ENCODE measurements around the gene CSH2. TPM values are rescaled to one million over a fixed set of nuclear protein-coding genes. Genes with fewer than 3 reads are reported as not detected.
"Not testable (repeated sequence)": the region's sequence is repeated elsewhere in the genome, so short reads cannot be mapped to it uniquely, and the experiment has no call there.

The CSH2 gene
- total RNA-seq, 1 experiment from 2014 or later = not detected

DNA sequence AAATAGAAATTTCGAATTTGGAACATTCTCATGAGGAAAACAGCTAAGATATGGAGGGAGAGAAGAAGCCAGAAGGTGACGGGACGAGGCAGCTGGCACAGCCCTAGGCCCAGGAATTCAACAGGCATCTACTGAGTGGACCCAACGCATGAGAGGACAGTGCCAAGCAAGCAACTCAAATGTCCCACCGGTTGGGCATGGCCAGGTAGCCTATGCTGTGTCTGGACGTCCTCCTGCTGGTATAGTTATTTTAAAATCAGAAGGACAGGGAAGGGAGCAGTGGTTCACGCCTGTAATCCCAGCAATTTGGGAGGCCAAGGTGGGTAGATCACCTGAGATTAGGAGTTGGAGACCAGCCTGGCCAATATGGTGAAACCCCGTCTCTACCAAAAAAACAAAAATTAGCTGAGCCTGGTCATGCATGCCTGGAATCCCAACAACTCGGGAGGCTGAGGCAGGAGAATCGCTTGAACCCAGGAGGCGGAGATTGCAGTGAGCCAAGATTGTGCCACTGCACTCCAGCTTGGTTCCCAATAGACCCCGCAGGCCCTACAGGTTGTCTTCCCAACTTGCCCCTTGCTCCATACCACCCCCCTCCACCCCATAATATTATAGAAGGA lies 43.2 kb upstream of the CSH2 start:
- TF ChIP-seq, protein P1, sequence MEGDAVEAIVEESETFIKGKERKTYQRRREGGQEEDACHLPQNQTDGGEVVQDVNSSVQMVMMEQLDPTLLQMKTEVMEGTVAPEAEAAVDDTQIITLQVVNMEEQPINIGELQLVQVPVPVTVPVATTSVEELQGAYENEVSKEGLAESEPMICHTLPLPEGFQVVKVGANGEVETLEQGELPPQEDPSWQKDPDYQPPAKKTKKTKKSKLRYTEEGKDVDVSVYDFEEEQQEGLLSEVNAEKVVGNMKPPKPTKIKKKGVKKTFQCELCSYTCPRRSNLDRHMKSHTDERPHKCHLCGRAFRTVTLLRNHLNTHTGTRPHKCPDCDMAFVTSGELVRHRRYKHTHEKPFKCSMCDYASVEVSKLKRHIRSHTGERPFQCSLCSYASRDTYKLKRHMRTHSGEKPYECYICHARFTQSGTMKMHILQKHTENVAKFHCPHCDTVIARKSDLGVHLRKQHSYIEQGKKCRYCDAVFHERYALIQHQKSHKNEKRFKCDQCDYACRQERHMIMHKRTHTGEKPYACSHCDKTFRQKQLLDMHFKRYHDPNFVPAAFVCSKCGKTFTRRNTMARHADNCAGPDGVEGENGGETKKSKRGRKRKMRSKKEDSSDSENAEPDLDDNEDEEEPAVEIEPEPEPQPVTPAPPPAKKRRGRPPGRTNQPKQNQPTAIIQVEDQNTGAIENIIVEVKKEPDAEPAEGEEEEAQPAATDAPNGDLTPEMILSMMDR (conservative IDR thresholded peaks at IDR 0.05) = no peak
- Histone ChIP-seq H3K9me3 (ENCODE audit: control insufficient read depth, low read depth, low read length) (no peaks in the 10 kb centered on the region), H3K14ac (ENCODE audit: insufficient read depth, low read length) (no peak overlapping the region), H2BK120ac (ENCODE audit: low read depth, low read length, poor library complexity, severe bottlenecking) (no peak overlapping the region), H4K91ac (ENCODE audit: insufficient read length, low read depth, low read length) (no peak overlapping the region), H3K79me1 (ENCODE audit: insufficient read depth, low read depth, low read length, poor library complexity, severe bottlenecking) (no peaks in the 10 kb centered on the region), H3K9ac (ENCODE audit: extremely low read depth, insufficient read length, low read length) (no peak overlapping the region), H4K8ac (replicated peaks; ENCODE audit: insufficient read length, low read depth, low read length) (no peak overlapping the region), H3T11ph (ENCODE audit: low read length) (no peak overlapping the region), H2BK12ac (ENCODE audit: insufficient read length, low read depth, low read length) (no peak overlapping the region), H3K4me2 (ENCODE audit: insufficient read depth, insufficient read length, low read length) (no peak overlapping the region), H3K79me2 (ENCODE audit: insufficient read depth, low read length) (no peaks in the 10 kb centered on the region), H4K5ac (ENCODE audit: insufficient read length, low read depth, low read length) (no peak overlapping the region), H2BK5ac (ENCODE audit: insufficient read length, low read length) (no peak overlapping the region), H3K56ac (ENCODE audit: insufficient read length, low read depth, low read length) (no peak overlapping the region), H3K27me3 (ENCODE audit: insufficient read depth, low read length) (no peaks in the 10 kb centered on the region), H2AK5ac (ENCODE audit: insufficient read length, low read length) (no peak overlapping the region), H3K4me1 (ENCODE audit: insufficient read depth, low read length) (peaks cover 3% of the 10 kb centered on the region; the same call in 1 of the 2 replicates), H3K27ac (ENCODE audit: insufficient read length, low read depth, low read length) (no peak overlapping the region), H3K18ac (ENCODE audit: insufficient read length, low read depth, low read length) (no peak overlapping the region), H3K23me2 (ENCODE audit: insufficient read length, low read depth, low read length, poor library complexity, severe bottlenecking) (no peaks in the 10 kb centered on the region), H2BK20ac (ENCODE audit: low read depth, low read length, poor library complexity, severe bottlenecking) (no peak overlapping the region), H3K4ac (ENCODE audit: low read depth, low read length) (no peak overlapping the region), H4K20me1 (ENCODE audit: control insufficient read depth, insufficient read depth, insufficient read length) (no peaks in the 10 kb centered on the region), H2AFZ (ENCODE audit: low read length) (no peak overlapping the region), H3K23ac (ENCODE audit: insufficient read length, low read depth, low read length) (no peak overlapping the region), H2BK15ac (ENCODE audit: low read depth, low read length) (no peak overlapping the region)
- DNase-seq = no peak
- no CpG with 5 or more reads among the region's 12 CpGs for WGBS (ENCODE audit: extremely low coverage, insufficient read length, low lambda C conversion rate)
- H3K27me3 Mint-ChIP-seq (ENCODE audit: low read depth) = peaks cover 19% of the 10 kb centered on the region
- H3K36me3 Mint-ChIP-seq (ENCODE audit: insufficient read depth in 1 of 3, low read depth in 3 of 3) = no peaks in the 10 kb centered on the region
- no peak overlapping the region; a peak in 1 of 5 replicates for H3K4me3 Mint-ChIP-seq
- H3K27ac Mint-ChIP-seq = no peak overlapping the region
- peaks cover 17 to 29% of the 10 kb centered on the region in 2 experiments for H3K4me1 Mint-ChIP-seq
- H3K9me3 Mint-ChIP-seq = no peaks in the 10 kb centered on the region; a peak in 1 of 5 replicates

DNA sequence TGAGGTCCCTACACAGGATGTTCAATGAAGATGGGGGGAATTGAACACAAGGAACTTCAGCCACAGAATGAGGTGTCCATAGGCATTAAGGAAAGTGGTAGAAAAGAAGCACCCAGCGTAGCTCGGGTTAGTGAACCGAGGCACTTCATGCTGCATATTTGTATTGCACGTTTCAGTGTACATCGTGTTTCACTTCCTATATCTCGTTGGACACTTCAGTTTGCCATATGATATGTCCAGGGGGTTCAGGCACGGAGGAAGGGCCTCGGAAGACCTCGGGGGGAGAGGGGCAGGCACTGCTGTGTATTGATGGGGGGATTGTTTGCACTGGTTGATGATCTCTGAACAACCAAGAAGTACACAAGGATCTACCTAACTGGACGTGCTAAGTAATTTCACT lies 42.3 kb upstream of the CSH2 start:
- H3K79me2 ChIP-seq (ENCODE audit: insufficient read depth, low read length); H4K8ac ChIP-seq (replicated peaks; ENCODE audit: insufficient read length, low read depth, low read length); H3T11ph ChIP-seq (ENCODE audit: low read length); H3K4me3 Mint-ChIP-seq; H3K4me1 ChIP-seq (ENCODE audit: insufficient read depth, low read length); H4K91ac ChIP-seq (ENCODE audit: insufficient read length, low read depth, low read length); H3K23me2 ChIP-seq (ENCODE audit: insufficient read length, low read depth, low read length, poor library complexity, severe bottlenecking); H3K56ac ChIP-seq (ENCODE audit: insufficient read length, low read depth, low read length); H3K9me3 Mint-ChIP-seq; H4K5ac ChIP-seq (ENCODE audit: insufficient read length, low read depth, low read length); H3K27me3 ChIP-seq (ENCODE audit: insufficient read depth, low read length); H3K27ac Mint-ChIP-seq; H3K79me1 ChIP-seq (ENCODE audit: insufficient read depth, low read depth, low read length, poor library complexity, severe bottlenecking); H2BK15ac ChIP-seq (ENCODE audit: low read depth, low read length); H2AK5ac ChIP-seq (ENCODE audit: insufficient read length, low read length); H2BK5ac ChIP-seq (ENCODE audit: insufficient read length, low read length); H3K9me3 ChIP-seq (ENCODE audit: control insufficient read depth, low read depth, low read length); H3K14ac ChIP-seq (ENCODE audit: insufficient read depth, low read length); H3K36me3 Mint-ChIP-seq (ENCODE audit: insufficient read depth in 1 of 3, low read depth in 3 of 3); DNase-seq; H3K9ac ChIP-seq (ENCODE audit: extremely low read depth, insufficient read length, low read length); H2AFZ ChIP-seq (ENCODE audit: low read length); H2BK20ac ChIP-seq (ENCODE audit: low read depth, low read length, poor library complexity, severe bottlenecking); H3K27ac ChIP-seq (ENCODE audit: insufficient read length, low read depth, low read length); H3K4me2 ChIP-seq (ENCODE audit: insufficient read depth, insufficient read length, low read length); H3K4ac ChIP-seq (ENCODE audit: low read depth, low read length); H4K20me1 ChIP-seq (ENCODE audit: control insufficient read depth, insufficient read depth, insufficient read length); H3K18ac ChIP-seq (ENCODE audit: insufficient read length, low read depth, low read length); H3K23ac ChIP-seq (ENCODE audit: insufficient read length, low read depth, low read length); H2BK120ac ChIP-seq (ENCODE audit: low read depth, low read length, poor library complexity, severe bottlenecking); H2BK12ac ChIP-seq (ENCODE audit: insufficient read length, low read depth, low read length): not testable (repeated sequence)
- peaks cover 21 to 36% of the 10 kb centered on the region in 2 experiments for H3K4me1 Mint-ChIP-seq
- no CpG with 5 or more reads among the region's 10 CpGs for WGBS (ENCODE audit: extremely low coverage, insufficient read length, low lambda C conversion rate)
- H3K27me3 Mint-ChIP-seq (ENCODE audit: low read depth) = peaks cover 19% of the 10 kb centered on the region

Measured in H9 (cell line).